NCI-H2227 (cell line): ENCODE results near the gene ABI3BP.

Experiments used
- DNase-seq: peaks from one replicate; lab custom pipeline; 2025; ENCODE audit not compliant: unreplicated experiment; lab: John Stamatoyannopoulos, UW

ABI3BP gene

GRCh38 chr3:100745617-100746016 lies 247.6 kb downstream of the ABI3BP start:
- no peak for DNase-seq

GRCh38 chr3:100744671-100745070 lies 248.6 kb downstream of the ABI3BP start:
- DNase-seq, result no peak

GRCh38 chr3:100743535-100743934 lies 249.7 kb downstream of the ABI3BP start:
- no peak for DNase-seq

GRCh38 chr3:100740207-100740606 lies 253.0 kb downstream of the ABI3BP start:
- no peak for DNase-seq

GRCh38 chr3:100737334-100737733 lies 255.9 kb downstream of the ABI3BP start:
- no peak for DNase-seq

- no peak for DNase-seq
These were observed 260.8 kb downstream of the ABI3BP start for GRCh38 chr3:100732435-100732834.

GRCh38 chr3:100730524-100730923 lies 262.7 kb downstream of the ABI3BP start:
- DNase-seq, result no peak

GRCh38 chr3:100726706-100727105 lies 266.5 kb downstream of the ABI3BP start:
- no peak for DNase-seq

- no peak for DNase-seq
These were observed 267.2 kb downstream of the ABI3BP start for GRCh38 chr3:100725935-100726513.

- DNase-seq, result peak; percentile 13
These were observed 272.8 kb downstream of the ABI3BP start for GRCh38 chr3:100720426-100720825.

- DNase-seq, result no peak
These were observed 274.1 kb downstream of the ABI3BP start for GRCh38 chr3:100719136-100719535.

- DNase-seq, result no peak
These were observed 275.4 kb downstream of the ABI3BP start for GRCh38 chr3:100717637-100718487.

- no peak for DNase-seq
These were observed 276.2 kb downstream of the ABI3BP start for GRCh38 chr3:100717063-100717462.

- DNase-seq, result no peak
These were observed 278.0 kb downstream of the ABI3BP start for GRCh38 chr3:100715176-100715575.

- peak; percentile 43 for DNase-seq
These were observed 282.8 kb downstream of the ABI3BP start for GRCh38 chr3:100710261-100710968.

GRCh38 chr3:100709842-100710260 lies 283.4 kb downstream of the ABI3BP start:
- DNase-seq, result peak; percentile 64

GRCh38 chr3:100708989-100709841 lies 284.0 kb downstream of the ABI3BP start, which contains the start of gene TFG:
Gene TFG (plus strand): TSS chr3:100709494. CDS start chr3:100713686, 4,192 bp downstream.
- peak; percentile 98 for DNase-seq

GRCh38 chr3:100708644-100708988 lies 284.6 kb downstream of the ABI3BP start:
- DNase-seq, result no peak

- no peak for DNase-seq
These were observed 286.9 kb downstream of the ABI3BP start for GRCh38 chr3:100706365-100706764.

- DNase-seq, result no peak
These were observed 289.4 kb downstream of the ABI3BP start for GRCh38 chr3:100703865-100704264.

- DNase-seq, result no peak
These were observed 290.3 kb downstream of the ABI3BP start for GRCh38 chr3:100702980-100703345.
